CD4-positive, alpha-beta T cell treated with Interleukin-12 subunit alpha and Interleukin-12 subunit beta, for 1 hour (primary cell): Measurements from ENCODE around the gene SLX4.
"Not testable (repeated sequence)": the region's sequence is repeated elsewhere in the genome, so short reads cannot be mapped to it uniquely, and the experiment has no call there.

Source experiments
- DNase-seq: peaks from one replicate; pipeline ENCODE4 v3.0.0-alpha.2; 2020

The SLX4 gene, protein sequence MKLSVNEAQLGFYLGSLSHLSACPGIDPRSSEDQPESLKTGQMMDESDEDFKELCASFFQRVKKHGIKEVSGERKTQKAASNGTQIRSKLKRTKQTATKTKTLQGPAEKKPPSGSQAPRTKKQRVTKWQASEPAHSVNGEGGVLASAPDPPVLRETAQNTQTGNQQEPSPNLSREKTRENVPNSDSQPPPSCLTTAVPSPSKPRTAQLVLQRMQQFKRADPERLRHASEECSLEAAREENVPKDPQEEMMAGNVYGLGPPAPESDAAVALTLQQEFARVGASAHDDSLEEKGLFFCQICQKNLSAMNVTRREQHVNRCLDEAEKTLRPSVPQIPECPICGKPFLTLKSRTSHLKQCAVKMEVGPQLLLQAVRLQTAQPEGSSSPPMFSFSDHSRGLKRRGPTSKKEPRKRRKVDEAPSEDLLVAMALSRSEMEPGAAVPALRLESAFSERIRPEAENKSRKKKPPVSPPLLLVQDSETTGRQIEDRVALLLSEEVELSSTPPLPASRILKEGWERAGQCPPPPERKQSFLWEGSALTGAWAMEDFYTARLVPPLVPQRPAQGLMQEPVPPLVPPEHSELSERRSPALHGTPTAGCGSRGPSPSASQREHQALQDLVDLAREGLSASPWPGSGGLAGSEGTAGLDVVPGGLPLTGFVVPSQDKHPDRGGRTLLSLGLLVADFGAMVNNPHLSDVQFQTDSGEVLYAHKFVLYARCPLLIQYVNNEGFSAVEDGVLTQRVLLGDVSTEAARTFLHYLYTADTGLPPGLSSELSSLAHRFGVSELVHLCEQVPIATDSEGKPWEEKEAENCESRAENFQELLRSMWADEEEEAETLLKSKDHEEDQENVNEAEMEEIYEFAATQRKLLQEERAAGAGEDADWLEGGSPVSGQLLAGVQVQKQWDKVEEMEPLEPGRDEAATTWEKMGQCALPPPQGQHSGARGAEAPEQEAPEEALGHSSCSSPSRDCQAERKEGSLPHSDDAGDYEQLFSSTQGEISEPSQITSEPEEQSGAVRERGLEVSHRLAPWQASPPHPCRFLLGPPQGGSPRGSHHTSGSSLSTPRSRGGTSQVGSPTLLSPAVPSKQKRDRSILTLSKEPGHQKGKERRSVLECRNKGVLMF (N-terminal part only)

DNA sequence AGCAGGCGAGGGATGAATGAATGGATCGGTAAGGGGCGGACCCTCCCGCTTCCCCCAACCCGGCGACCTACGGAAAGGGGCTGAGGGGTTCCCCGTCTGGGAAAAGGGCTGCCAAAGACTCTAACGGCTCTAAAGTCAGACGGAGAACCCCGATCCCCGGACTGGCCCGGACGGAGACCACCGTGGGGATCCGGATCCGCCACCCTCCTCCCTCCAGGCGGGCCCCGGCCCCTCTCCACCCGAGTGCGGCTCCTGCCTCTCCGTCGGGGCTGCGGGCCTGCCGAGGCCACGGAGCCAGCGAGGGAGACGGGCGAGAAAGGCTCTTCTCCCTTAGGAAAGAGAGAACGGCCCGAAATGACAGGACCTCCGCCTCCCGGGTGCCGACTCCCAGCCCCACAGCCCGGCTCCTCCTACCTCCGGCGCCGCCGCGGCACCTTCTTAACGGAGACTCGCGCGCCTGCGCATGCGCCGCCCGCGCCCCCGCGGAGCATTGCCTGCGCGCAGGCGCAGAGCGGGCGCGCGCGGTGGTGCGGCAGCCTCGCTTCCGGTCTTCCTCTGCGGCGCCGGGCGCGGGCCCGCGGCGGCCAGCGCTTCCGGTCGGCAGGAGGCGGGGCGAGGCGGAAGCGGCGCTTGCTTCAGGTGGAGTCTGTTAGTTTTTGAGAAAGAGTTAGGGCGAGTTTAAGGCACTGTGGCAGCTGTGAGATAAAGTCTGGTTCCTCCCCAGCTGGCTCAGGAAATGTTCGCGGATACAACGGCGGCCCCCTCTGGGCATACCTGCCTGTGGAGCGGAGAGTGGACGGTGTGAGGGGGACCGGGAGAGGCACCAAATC lies at the start of gene SLX4:
Gene SLX4, minus strand, starts transcription at position 461 of the 830 bp plus-strand sequence. CDS start 2,642 bp downstream, outside the sequence.
- peak; percentile 94 for DNase-seq

DNA sequence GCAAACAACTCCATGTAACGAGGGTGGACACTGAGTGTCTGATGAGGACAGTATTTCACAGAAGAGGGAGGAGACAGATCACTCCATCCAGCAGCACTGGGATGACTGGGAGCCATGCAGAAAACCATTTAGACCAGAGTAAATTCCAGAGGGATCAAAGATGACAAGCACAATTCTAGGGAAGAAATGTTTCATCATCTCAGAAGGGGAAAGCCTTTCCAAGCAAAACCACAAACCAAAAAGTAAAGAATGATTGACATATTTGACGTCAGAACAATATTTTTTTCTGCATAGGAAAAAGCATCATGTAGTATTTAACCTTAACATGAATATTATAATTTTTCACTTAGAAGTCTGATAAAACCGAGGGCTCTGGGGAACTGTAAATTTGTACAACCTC lies 47.8 kb upstream of the SLX4 start:
- DNase-seq = no peak

DNA sequence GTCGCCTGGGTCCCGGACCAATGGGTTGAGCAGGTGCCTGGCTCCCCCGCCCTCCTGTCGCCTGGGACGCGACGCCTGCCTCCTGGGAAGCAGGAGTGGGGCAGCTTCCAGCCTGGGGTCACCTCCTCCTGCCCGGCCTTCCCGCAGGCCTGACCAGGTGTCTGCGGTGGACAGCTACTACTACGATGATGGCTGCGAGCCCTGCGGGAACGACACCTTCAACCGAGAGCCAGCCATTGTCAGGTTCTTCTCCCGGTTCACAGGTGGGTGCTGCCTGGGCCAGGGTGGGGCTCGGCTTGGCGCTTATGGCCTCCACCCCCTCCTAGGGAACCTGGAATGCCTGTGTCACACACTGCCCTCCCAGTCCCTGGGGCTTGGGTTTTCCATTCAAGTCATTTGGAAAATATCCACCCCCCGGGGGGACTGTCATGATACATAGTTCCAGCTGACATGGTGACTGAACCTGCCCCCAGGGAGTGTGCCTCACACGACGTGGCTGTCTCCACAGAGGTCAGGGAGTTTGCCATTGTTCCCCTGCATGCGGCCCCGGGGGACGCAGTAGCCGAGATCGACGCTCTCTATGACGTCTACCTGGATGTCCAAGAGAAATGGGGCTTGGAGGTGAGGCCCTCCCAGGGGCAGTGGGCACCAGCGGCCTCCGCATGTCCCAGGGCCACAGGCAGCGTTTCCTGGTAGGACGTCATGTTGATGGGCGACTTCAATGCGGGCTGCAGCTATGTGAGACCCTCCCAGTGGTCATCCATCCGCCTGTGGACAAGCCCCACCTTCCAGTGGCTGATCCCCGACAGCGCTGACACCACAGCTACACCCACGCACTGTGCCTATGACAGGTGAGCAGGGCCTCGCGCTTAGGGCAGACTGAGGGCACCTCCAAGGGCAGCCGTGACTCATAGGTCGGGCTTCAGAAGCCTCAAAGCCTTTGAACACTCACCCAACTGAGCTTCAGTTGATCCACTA lies 45.4 kb upstream of the SLX4 start:
- DNase-seq = no peak

DNA sequence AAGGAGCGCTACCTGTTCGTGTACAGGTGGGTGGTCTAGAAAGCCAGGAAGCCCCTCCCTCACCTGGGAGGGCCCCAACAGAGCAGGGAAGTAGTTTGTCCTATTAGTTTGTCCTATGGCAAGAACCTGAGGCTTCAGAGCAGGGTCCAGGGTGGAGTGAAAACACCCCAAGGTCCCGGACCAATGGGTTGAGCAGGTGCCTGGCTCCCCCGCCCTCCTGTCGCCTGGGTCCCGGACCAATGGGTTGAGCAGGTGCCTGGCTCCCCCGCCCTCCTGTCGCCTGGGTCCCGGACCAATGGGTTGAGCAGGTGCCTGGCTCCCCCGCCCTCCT lies 44.7 kb upstream of the SLX4 start:
- DNase-seq = not testable (repeated sequence)

DNA sequence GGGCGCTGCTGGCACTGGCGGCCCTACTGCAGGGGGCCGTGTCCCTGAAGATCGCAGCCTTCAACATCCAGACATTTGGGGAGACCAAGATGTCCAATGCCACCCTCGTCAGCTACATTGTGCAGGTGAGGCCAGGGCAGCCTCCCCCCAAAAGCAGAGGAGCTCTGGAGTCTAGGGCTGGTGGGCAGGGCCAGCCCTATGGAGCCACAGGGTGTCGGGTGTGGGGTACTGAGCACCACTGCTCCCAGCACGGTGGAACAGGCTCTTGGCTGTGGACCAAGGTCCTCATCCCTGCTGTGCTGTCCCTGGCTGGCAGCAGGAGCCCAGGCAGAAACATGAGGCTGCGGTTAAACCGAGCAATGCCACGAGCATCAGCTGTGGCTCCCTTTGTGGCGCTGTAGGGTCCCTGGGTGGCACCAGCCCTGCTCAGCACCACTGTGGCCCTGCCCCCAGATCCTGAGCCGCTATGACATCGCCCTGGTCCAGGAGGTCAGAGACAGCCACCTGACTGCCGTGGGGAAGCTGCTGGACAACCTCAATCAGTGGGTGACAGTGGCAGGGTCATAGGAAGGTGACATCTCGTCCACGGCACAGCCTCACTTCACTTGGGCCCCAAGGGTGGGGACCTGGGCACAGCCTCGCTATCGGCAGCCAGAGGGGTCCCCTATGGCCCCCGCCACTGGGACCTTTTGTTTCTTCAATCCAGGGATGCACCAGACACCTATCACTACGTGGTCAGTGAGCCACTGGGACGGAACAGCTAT lies 44.2 kb upstream of the SLX4 start:
- no peak for DNase-seq

DNA sequence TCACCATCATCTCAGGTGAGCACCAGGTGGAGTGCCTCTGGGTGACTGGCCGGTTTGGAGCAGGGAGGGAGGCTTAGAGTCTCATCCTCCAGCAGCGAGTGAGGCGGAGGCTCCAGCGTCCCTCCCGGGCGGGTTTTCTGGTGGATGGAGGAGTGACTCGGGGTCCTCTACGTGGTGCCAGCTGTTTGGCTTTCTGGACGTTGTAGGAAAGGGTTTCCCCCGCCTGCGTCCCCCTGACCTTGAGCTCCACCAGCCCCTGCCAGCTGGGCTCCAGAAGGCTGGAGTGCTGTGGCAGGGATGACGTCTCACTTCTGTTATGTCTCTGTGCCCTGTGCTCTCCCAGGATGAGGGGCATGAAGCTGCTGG lies 43.6 kb upstream of the SLX4 start:
- DNase-seq = no peak

DNA sequence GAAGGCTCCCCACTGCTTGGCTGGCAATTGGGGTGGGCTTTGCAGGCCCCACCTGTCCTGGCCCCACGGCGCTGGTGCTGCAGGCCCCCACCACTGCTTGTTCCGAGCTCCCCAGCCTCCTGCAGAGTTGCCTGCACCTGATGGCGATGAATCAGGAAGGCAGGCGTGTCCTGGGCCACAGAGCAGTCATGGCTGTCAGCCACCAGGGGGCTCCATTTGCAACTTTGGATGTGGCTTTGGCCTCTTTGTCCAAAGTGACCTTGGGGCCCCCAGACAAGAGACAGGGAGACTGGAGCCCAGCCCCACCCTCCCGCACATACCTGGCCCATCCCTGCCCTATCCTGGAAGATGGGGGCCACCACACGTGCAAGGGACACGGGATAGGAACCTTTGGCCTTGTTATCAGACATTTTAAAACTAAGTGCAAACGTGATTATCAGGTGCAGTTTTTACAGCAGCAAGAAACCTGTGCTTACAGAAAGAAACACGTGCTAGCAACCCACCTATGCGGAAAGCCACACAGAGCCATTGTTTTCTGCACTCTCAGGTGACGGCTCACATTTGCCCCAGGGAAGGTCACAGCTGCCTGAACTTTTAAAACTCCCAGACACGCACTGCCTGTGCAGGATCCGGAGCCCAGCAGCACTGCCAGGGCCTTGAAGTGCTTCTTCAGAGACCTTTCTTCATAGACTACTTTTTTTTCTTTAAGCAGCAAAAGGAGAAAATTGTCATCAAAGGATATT lies 43.0 kb upstream of the SLX4 start, which contains the start of gene DNASE1:
Gene DNASE1, plus strand, starts transcription at position 443 of the 743 bp plus-strand sequence. CDS start 683 bp downstream, outside the sequence.
- DNase-seq = peak; percentile 59

DNA sequence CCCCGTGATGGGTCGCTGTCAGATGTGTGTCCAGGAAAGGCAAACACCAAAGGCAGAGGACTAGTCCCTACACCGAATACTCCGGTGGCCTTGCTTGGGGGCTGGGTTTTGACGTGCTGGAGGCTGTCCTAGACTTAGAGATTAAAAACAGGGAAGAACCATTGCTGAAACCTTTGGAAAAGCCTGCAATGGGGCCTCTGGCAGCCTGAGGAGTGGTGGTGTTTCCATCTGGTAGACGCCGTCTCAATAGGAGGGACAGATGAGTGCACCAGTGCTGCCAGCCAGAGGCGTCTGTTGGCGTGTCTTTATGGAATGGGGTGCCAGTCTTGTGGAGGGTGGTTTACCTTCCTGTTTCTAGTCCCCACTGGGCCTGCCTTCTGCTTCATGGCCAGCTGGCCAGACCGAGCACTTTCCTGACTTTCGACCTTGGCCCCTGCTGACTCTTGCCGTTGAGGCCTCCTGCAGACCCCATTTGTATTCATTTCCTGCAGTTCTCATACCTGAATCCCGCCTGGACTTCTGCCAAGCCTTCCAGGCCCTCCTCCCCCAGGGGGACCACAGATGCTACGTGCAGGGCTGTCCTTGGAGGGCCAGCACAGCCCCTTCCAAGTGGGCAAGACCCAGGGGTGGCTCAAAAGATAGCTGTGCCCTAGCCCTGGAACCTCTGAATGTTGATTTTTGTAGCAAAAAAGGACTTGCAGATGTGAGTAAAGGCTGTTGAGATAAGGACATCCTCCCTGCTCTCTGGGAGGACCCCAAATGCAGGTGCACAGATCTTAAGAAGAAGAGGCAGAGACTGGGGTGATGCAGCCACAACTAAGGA lies 41.2 kb upstream of the SLX4 start:
- DNase-seq = no peak

DNA sequence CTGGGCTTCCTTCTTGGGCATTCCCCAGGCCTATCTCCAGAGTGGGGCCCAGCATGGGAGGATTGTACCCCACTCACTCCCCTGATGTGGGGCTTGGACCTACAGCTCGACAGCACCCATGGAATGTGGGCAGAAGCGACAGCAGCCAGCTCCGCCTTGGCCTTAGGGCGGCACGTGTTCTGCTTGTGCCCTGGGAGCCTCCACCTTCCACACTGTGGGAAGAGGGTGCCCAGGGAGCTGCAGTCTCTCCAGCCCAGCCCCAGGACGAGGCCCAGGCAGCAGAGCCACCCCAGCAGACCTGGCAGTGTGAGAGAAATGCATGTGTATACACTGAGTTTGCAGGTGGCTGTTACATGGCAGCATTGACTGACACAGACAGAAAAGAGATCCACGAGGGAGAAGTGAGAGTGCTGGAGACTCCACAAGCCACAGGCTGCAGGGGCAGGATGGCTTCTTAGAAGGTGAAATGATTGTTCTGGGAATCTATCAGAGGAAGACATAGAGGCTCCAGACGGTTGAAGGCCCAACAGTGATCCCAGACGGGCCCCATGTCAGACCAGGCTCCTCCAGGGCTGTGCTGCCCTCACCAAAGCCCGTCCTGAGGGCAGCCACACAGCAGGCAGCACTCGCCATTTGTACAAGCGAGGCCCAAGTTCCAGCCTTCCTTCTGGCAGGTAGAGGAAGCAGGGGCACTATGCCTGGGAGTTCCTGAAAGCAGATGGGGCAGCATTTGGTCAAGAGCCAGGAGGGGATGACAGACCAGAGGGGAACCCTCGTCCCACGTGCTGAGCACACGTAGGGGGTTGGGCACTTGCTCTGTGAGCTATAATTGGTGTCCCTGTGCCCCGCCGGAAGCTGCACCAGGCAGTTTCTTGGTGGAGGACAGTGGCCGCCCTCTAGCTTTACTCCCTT lies 40.3 kb upstream of the SLX4 start:
- no peak for DNase-seq

DNA sequence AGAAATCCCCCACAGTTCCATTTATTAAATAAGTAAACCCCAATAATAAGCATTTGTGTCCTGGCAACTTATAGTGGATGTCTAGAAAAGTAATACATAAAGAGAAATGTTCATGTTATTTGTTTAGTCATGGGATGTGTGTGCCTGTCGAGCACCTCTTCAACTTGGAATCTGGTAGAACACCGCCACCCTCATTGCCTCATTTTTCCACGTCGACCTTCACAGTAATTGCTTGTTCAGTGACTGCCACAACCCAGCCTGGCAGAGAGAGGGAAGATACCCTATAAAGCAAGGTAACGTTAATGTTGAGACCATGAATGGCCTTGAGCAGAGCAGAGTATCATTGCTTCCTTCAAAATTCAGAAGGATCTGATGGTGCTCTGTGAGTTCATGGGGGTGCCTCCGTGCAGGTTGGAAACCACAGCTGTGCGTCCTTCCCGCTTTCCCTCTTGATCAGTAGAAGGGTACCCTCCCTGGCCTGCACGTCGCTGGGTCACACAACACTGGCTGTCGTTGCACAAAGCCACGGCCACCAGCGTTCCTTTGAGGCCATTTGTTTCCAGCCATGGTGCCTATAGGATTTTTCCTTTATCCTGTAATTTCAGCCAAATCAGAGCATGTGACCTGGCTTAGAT lies 39.3 kb upstream of the SLX4 start:
- no peak for DNase-seq

DNA sequence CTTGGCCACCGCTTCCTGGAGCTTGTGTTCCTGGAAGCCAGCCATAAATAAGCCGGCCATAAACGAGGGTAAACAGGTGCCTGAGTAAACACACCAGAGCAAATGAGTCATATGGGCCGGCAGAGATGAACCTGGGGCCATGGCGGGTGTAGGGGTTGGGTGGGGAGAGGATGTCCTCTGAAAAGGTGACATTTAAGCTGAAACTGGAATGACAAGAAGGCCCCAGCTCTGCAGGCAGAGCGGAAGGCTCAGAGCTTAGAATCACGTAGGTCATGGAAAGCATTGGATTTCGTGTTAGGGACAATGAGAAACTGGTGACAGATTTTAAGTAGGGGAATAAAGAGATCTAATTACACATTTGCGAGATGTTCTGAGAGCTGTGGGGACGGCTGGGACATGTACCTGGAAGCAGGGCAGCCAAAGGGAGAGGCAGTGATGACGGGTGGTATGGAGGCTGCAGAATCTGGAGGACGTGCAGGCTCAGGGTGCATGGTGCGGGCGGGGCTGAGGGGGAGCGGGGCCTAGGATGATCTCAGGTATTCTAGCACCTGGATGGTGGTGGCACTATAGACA lies 35.0 kb upstream of the SLX4 start:
- no peak for DNase-seq

DNA sequence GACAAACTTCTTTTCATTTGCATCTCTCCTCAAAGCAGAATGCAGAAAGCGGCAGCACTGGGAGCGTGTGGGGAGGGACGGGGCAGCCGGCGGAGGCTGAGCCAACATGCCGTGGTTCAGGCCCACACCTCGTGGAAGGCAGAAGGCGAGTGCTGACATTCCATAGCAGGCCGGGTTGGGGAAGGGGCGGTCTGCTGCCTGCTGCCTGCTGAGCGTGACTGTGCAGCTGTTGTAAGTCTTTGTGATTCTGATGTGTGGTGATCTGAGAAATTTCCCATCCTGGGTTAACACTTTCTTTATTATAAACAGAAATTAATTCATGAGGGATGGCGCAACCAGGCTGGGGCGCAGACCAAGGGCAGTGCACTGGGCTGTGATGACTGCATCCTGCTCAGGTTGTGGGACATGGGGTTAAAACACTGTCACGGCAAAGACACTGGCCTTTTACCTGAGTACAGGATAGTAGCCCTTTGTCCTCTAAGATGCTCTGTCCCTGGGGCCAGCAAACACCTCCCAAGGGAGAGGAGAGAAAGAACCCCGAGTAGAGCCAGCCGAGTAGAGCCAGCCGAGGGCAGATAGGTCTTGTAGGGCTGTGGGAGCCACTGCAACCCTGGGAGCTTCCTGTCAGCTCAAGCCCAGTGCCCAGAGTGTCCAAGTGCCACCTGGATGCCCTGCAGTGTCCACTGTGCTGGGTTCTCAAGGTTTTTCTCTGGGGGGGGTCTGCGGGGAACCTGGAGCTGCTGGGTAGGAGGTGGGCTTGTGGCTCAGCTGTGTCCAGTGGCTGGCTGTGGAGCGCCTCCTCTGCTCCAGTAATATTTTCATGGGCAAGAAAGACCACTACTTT lies 34.3 kb upstream of the SLX4 start:
- DNase-seq = no peak

DNA sequence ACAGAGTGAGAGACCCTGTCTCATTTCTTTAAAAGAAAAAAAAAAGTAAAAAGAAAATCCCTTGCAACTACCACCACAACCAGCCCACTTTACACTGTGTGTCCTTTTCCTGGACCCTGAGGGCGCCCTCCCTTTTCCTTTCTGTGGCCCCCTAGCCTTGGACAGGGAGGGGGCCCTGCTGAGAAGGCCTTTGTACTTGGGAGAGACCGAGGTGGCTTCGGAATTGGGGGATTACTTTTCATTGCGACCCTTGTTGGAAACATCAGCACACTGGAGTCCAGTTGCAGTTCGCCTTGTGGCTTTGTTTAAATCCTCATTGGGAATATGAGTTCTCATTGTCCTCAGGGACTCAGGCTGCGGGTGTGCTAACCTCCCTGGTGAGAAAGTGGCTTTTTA lies 33.7 kb upstream of the SLX4 start:
- DNase-seq = no peak

DNA sequence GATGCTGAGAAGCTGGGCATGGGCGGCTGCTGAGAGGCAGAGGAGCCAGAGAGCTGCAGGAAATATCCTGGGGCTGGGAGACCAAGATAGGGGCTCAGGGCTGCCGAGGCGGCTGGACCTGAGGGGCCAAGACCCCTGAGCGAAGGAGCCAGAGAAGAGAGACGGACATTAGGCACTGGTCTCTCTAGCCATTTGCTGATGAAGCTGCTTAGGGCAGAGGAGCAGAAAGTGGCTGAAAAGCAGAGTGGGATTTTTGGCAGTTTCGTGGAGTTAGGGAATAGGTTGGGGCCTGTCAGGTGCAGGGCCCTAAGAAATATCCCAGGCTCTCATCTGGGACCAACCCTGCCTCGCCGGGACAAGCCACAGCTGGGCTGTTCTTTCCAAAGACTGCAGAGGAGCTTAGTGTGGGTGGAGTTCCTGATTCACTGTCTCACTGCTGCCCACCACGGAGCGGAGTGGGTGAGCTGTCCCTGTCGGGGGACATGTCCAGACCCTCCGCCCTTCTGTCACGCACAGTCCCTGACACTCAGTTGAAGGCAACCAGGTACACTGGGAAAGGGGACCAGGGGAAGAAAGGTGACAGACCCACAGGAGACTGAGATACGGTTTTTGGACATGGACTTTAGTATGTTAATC lies 31.8 kb upstream of the SLX4 start:
- no peak for DNase-seq

DNA sequence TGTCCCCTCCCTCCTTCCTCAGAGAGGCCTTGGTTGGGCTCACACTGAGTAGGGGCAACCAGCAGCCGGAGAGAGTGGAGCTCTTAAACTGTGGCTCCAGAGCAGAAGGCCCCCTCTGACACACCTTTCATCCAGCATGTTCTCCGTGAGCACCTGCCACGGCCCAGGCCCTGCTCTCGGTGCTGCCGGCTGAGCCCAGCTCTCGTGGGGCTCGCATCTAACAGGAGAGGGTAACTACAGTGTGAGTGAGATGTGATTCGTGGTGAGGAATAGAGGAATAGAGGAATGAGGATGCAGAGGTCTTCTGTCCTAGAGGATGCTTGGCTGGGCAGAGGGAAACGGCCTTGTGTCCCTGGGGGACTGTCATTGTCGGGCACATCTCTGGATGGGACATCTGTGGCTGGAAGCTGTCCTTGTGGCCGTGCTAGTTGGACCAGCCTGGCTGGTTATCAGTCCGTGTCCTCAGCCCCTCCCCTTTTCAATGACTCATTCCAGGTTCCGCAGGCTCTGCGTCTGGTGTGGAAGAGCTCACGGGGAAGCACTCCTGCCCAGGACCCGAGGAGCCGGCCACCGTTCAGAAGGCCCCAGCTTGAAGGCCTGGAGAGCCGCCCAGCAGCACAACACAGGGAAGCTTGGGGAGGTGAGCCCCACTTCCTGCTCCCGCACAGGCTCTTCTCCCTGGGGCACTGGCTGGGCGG lies 31.1 kb upstream of the SLX4 start:
- DNase-seq = no peak
